Dermis microvascular lymphatic vessel endothelial cell (primary cell): ENCODE results near the gene AFF3. TPM values are rescaled to one million over a fixed set of nuclear protein-coding genes. Genes with fewer than 3 reads are reported as not detected.
A peak's percentile ranks its signal among the peaks of the same experiment; 100 is the strongest.

ENCODE experiments used
- DNase-seq, 2 donors: peaks; one replicate each; pipeline versions ENCODE4 v3.0.0 to v3.0.0-alpha.2; 2010; ENCODE audit warnings: low read depth in 2 of 2
- total RNA-seq: library from RNA; depleted of rRNA; stranded (reverse); fragments of >200 nt; gene quantifications from 2 replicates; pipeline ENCODE4 v1.2.1, GENCODE V29; 2014

Gene AFF3
- total RNA-seq, 1 donor from 2014 or later: under 0.01 TPM

DNA sequence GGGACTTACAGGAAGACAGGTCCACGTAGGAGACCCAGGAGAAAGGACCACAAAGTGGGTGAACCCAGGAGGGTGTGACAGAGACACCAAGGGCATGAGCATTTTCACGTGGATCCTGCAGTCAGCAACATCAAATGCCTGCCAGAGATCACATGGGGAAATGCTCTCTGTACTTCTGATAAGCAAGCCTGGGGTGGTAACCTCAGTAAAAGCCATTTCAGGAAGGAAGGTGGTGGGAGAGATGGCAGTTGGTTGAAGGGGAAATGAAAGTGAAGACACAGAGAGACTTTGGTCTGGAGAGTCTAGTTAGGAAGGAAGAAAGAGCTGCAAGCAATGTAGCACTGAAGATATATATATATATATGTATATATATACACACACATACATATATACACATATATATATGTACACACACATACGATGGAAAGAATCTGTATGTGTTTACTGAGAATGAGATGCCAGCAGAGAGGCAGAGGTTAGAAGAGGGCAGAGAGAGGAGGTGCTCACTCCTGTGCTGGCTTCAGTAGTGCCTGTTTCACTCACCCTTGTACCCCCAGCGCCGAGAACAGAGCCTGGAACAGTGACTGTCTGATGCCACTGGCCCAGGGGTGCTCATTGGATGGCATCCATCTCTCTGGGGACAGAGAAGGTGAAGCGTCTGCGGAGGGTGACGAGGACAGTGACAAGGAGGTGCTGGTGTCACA lies 314.9 kb downstream of the AFF3 start:
- no peak for DNase-seq

DNA sequence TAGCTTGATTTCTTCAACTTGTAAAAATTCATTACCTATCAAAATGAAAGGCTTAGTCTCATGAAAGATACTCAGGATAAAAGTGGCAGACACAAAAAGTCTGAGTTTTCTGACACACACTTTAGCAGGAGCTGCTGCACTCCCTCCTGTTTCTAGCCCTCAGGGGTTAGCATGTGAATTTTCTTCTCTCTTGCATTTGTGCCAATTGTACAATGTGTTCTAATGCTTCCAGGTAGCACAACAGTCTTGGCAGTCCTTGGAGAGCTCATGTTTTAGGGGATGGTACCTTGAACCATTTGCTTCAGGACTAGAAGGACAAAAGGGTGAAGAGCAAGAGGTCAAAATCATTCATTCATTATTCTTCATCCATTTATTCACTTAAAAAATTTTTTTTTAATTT lies 316.8 kb downstream of the AFF3 start:
- DNase-seq: no peak

DNA sequence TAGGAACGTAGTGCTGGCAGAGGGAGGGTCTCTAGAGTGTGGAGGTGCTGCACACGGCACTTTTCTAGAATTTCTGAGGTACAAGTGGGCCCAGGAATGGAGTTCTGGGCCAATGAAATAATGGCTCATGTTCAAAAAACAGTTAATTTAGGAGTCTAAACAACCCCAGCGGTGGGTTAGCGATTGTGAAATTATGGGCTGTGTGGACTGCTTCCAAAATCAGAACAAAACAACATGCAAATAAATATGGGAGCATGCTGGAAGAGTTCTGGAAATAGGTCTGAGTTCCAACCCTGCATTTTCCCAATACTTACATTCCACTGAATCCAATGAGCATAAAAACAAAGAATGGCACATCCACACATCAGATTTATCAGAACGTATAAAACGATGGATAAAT lies 317.6 kb downstream of the AFF3 start:
- no peak for DNase-seq

DNA sequence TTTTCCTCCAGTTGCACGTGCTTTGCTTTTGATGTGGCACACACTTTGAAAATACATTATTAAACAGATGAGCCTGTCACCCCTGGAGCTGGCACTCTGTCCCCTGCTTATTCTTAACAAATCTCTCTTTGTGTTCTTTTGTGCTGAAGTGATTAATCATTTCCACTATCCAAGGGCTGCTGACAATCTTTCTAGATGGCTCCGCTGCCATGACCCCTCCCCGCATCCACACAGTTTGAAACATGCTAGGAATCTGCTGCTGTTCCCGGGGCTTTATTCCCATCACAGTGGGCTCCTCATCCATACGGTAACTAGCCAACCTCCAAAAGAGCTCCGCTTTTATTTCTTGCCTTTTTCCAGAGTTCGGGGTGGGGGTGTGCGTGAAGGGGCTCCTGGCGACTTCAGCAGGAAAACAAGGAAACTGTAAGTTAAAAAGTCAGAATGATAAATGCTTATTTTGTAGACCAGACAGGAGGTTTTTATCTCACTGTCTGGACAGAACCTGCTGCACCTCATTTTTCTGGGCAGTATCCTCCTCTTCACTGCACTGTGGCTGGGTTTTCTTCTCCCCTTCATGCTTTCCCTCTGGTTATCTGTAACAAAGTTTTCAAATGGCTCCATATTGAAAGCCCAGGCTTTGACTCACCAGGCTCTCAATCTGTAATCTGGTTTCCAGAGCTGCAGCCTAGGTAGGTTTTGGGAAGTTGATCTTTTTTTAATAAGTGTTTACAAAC lies 319.7 kb downstream of the AFF3 start:
- no peak for DNase-seq

DNA sequence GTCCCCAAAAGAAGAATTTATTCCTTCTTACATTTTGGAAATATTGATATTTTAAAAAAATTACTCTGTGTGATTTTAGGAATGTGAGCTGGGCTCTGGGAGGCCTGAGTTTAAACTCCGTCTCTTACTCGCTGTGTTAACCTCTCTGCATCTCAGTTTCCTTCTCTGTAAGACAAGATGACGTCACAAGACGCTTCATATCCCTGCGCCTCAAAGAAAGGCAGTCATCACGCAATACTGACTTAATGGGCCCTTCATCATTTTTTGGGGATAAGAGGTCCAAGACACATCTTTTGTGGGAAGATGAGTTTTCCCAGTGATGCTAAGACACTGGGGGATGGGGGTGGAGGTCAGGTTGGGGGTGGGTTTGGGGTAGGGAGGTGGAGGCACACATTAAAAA lies 320.4 kb downstream of the AFF3 start:
- no peak for DNase-seq

DNA sequence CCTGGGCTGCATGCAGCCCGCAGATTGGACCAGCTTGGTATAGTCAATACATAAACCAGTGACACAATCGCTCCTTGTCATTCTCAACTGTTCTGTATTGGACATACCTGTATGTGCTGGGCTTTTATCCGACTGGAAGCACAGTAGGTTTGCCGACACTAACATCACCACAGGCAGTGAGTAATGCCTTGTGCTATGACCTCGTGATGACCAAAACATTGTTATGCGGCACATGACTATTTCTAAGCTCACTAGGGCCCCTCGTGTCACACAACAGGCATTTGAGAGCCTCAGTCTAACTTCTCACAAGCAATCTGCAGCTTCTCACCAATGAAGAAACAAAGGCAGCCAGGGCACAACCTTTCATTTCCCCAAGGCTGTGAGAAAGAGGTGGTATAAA lies 320.8 kb downstream of the AFF3 start:
- DNase-seq: peak in 1 of 2 donors; percentile 62

DNA sequence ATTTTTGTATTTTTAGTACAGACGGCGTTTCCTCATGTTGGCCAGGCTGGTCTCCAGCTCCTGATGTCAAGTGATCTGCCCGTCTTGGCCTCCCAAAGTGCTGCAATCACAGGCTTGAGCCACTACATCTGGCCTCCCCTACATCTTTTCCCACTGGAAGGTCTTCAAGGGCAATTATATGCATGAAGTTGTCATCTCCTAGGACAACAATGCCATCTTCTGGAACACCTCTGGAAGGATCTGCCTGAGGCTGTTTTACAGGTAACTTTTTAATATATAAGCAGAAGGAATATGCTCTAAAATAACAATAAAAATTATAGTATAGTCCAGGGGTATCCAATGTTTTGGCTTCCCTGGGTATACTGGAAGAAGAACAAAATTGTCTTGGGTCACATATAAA lies 321.4 kb downstream of the AFF3 start:
- DNase-seq: no peak

DNA sequence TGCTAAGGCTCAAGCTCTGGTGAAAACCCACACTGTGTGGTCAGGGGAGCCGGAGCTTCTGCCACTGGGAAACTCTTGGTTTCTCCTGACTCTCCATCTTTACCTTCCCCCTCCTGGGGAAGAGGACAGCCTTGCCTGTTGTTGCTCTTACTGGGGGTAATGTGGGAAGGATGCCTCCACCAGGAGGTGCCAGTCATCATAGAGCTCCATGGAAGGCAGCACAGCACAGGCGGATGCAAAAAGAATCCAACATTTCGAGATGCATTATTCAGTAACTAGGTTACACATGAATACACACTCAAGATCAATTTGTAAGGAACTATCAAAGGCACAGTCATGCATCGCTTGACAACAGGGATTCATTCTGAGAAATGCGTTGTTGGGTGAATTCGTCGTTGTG lies 322.6 kb downstream of the AFF3 start:
- peak in 1 of 2 donors; percentile 26 for DNase-seq

DNA sequence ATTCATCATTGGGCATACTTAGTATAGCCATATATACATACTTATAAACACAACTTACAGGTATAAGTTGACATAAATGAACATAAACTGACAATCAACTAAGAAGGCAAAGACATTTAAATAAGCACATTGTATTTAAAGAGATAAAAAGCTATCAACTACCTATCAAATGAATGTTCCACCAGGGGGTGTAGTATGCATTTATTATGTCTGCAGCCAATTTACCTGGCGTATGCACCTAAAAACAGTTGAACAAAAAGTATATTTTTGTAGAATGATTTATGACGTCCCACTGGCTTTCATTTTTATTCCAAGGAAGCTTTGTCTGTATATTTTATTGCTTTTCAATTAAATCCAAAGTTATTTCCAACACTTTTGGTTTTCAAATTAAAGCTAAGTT lies 323.5 kb downstream of the AFF3 start:
- peak; percentile 65 to 72 for DNase-seq

DNA sequence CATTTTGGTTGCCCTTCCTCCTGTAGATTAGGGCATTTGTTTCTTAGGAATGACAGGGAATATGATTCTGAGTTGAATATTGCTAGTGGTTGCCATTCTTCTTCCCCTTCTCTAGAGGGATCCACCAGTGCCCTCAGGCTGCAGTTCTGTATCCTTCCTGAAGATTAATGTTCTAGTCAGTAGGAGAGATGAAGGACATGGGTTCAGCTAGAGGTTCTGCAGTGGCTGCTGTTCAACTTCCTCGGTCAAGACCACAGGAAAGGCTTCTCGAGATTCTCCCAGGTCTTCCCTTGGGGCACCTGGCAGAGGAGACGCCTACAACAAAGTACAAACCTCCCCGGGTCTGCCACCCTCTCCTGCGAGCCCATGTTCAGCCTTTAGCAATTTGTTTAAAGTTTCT lies 325.5 kb downstream of the AFF3 start:
- DNase-seq: no peak

DNA sequence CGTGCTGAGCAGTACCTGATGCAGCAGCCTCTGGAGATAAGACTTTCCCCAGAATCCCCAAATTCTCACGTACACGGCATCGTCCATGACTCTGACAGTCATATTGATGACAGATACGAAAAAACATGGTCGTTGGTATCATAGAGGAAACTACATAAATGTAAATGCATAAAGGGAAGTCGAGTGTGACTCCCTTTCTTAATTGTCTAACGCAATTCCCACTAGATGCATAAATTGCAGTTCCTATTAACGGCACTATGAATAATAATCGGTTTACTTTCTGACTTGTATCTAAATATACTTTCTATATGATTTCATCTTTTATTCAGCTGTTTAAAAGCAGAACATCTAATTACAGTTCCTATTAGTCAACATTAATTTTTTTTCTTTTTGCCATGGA lies 330.0 kb downstream of the AFF3 start:
- DNase-seq: no peak

DNA sequence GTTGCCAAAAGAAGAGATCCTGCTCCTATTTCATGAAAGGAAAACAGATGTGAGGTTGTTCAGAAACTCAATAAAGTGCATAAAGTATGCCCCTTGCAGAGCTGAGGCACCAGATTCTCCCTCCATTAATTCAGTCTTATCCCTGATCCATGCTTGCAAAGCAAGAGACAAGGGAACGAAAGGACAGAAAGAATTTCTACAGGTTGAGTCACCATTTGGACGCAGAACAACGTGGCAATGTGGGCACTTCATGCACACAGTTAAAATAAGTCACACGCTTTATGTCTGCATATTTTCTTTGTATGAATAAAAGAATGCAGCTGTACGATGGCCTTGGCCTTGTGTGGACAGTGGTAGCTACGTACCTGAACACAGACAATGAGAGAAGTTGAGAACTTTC lies 330.8 kb downstream of the AFF3 start:
- no peak for DNase-seq

DNA sequence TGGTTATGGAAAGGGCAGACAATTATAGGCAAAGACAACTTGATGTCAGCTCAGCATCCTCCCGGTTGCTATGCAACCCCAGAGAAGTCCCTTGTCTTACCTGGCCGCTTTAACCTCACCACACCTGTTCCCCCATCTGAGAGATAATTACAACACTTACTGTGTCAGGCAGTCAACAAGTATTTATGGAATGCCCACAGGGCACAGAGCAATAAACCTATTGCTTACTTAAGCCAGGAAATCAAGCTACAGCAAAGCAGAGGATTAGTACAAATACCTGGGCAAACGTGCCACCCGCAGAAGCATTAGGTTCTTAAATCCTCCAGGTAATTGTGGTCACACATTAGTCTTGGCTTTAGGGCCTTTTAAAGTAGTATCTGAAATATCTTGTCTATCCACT lies 332.2 kb downstream of the AFF3 start:
- no peak for DNase-seq

DNA sequence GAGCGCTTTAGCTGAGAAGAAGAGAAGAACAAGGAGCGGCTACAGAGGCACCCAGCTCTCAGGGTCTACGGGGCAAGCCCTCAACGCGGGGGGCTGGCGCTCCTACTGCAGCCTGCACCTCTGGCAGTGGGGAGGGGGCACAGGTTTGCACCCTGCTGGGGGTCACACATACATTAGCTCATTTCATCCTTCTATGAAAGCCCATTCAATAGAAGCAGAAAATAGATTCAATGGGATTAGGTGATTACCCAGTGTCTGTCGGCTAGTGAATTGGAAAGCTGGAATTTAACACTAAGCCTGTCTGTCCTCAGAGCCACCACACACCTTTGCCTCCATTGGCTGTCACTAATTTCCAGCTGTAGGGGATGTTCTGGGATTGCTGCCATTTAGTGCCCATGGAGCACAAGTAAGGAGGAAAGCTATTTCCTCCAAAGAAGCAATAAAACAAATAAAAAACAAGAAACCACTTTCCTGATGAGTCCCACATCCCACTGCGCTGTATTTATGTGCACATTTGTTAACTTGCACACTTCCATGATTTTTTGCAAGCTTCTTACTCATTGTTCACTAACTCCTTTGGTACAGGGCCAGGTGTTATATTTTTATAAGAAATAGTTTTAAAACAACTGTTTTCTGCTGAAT lies 333.0 kb downstream of the AFF3 start:
- no peak for DNase-seq

DNA sequence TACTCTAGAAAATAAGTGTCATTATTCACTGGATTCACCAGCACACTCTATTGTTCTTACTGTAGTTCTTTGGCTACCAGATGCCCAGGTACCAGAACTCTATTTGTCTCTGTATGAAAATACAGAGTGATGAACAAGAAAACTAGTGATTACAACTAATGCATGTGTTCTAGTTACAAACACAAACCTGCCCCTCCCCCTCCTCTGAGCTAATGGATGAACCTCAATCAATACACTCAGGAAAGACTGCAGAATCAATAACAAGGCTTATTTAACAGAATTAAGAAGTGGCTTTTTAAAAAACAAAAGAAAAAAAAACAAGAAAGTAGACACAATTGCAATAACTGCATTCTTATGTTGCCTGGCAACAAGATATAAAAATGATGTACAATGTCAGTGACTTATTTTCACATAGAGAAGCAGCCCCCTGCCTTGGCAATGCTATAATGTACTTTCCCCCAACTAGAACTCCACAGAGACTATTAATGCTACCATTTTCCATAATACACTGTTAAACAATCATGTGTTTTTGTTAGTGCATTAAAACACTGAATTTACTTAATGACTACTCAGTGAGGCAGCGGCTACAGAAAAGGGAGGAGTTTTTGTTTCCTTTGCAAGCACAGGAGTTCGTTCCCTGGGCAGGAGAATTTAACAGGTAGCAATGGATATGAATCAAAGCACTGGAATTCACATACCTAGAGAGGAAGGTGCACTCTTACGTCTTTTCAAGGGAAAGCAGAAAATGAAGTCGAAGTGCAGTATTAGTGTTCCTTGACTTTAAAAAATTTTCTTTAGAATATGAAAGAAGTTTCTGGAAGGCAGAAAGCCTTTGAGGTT lies 333.8 kb downstream of the AFF3 start:
- no peak for DNase-seq

DNA sequence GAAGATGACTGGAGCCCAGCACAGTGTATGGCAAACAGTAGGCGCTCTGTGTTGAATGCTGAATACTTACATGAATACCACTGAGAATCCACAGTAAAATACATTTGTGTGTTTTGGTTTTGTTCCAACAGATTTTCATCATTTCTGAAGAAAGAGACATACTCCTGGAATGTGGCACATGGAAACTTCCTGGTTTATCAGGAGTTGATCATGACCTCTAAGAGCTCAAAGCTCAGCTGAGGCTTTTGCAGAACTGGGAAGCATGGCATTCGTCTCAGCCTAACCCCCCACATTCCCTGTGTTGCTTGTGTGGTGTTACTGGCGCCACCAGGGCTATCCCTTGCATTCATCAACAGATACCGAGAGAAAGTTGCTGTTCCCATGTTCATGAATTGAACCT lies 335.6 kb downstream of the AFF3 start:
- DNase-seq: no peak

DNA sequence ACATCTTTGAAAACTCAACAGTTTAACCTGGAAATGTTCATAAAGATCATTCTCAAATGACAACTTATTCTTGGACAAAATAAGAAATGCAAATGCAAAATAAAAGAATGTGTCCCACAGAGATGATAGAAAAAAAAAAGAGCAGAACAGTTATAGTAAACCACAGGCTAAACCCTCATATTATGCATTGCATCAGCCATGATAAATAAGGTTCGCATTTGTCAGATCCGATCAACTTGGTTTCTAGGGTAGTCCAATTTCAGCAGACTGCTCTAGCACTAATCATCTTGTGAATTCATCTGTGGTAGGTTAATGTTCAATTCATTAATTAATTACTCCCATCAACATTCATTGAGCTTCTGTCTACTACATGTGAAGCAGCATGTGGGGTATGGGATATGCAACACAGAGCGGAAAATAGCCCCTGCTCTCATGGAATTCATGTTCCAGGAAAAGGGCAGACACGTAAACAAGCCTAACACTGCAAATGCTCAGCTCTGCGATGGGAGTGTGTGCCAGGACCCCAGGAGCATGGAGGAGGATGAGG lies 336.4 kb downstream of the AFF3 start:
- no peak for DNase-seq

DNA sequence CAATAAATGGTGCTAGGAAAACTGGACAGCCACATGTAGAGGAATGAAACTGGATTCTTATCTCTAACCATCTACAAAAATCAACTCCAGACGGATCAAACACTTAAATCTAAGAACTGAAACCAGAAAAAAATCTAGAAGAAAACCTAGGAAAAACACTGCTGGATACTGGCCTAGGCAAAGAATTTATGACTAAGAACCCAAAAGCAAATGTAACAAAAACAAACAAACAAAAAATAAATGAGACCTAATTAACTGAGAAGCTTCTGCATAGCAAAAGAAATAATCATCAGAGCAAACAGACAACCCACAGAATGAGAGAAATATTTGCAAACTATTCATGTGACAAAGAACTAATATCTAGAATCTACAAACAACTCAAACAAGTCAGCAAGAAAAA lies 338.5 kb downstream of the AFF3 start:
- DNase-seq: no peak

DNA sequence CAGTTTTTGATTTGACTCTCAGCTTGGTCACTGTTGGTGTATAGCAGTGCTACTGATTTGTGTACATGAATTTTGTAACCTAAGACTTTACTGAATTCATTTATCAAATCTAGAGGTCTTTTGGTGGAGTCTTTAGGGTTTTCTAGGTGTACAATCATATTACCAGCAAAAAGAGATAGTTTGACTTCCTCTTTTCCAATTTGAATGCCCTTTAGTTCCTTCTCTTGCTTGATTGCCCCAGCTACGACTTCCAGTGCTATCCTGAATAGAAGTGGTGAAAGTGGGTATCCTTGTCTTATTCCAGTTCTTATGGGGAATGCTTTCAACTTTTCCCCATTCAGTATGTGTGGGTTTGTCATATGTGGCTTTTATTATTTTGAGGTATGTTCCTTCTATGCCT lies 339.7 kb downstream of the AFF3 start:
- DNase-seq: no peak

DNA sequence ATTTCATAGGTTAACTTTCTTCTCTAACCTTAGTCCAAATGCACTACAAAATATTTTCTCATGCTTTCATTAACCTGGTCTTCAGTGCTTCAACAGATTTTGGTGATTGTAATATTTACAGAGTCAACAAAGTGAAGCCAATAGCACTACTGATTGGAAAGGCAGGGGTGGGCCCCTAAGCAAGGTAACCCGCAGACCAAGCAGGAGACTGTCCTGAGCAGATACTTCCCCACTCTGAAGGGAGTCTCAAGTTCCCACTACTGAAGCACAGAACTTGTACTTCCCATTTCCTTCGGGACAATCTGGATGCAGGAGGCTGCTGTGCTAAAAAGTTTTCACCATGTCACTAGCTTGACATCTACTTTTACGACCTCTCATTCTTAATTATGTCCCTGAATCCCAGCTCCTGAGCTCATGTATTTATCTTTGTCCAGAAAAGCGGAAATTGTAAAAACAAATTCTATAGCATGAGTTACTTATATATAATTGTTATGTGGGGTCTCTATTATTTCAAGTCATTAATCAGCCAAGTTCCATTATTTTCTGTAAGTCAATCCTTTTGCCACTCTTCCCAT lies 341.0 kb downstream of the AFF3 start:
- DNase-seq: no peak

DNA sequence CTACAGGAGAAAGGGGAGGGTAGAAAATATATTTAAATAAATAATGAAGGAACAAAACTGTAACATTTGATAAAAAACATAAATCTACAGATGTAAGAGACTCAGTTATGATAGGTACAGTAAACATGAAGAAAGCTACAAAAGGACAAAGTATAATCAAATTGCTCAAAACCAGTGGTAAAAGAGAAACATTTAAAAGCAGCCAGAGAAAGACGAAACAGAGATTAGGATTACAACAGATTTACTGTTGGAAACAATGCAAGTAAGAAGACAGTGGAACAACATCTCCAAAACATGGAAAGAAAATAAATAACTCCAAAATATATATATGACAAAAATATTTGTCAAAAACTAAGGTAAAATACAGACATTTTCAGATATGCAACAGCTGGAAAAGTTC lies 344.9 kb downstream of the AFF3 start:
- DNase-seq: no peak
